Astrocyte (in vitro differentiated cells and primary cell): Measurements from ENCODE around the gene FAM135A. TPM values are rescaled to one million over a fixed set of nuclear protein-coding genes. Genes with fewer than 3 reads are reported as not detected.
A peak's percentile ranks its signal among the peaks of the same experiment; 100 is the strongest.

Source experiments
- DNase-seq: peaks from one replicate; pipeline ENCODE4 v3.0.0-alpha.2; 2010; ENCODE audit warnings: low read depth
- FAIRE-seq: peaks from 2 replicates; lab custom pipeline; 2011; peaks lifted over from hg19 to GRCh38; lab: Jason Lieb, UNC
- H2AFZ ChIP-seq: 2 replicates; pipeline ENCODE4 v1.6.0; 2012; ENCODE audit warnings: low read depth, low read length, inconsistent platforms
- H3K27ac ChIP-seq: 2 replicates; pipeline ENCODE4 v1.5.1; 2011; ENCODE audit warnings: low read depth, low read length, inconsistent platforms
- H3K27me3 ChIP-seq: 2 replicates; pipeline ENCODE4 v1.6.0; 2011; ENCODE audit warnings: low read length, inconsistent platforms; ENCODE audit not compliant: insufficient read depth
- H3K36me3 ChIP-seq: 2 replicates; pipeline ENCODE4 v1.5.1; 2011; ENCODE audit warnings: low read length, inconsistent platforms; ENCODE audit not compliant: insufficient read depth
- H3K4me1 ChIP-seq: 2 replicates; pipeline ENCODE4 v1.5.1; 2011; ENCODE audit warnings: low read length, inconsistent platforms; ENCODE audit not compliant: insufficient read depth
- H3K4me2 ChIP-seq: 2 replicates; pipeline ENCODE4 v1.6.0; 2012; ENCODE audit warnings: low read length, inconsistent platforms
- H3K4me3 ChIP-seq: 2 replicates; pipeline ENCODE4 v1.5.1; 2011; ENCODE audit warnings: low read depth, mild to moderate bottlenecking, low read length, inconsistent platforms; ENCODE audit not compliant: insufficient read depth
- H3K79me2 ChIP-seq: 2 replicates; pipeline ENCODE4 v1.6.0; 2012; ENCODE audit warnings: mild to moderate bottlenecking, low read length, inconsistent platforms; ENCODE audit not compliant: insufficient read depth
- H3K9ac ChIP-seq: 2 replicates; pipeline ENCODE4 v1.6.0; 2012; ENCODE audit warnings: mild to moderate bottlenecking, low read length, inconsistent platforms
- H3K9me3 ChIP-seq: 2 replicates; pipeline ENCODE4 v1.5.1; 2012; ENCODE audit warnings: low read depth, mild to moderate bottlenecking, low read length, inconsistent platforms; ENCODE audit not compliant: insufficient read depth
- H4K20me1 ChIP-seq: 2 replicates; pipeline ENCODE4 v1.6.0; 2012; ENCODE audit warnings: low read length, inconsistent platforms; ENCODE audit not compliant: insufficient read depth
- H3K27ac Mint-ChIP-seq: one replicate; pipeline ENCODE4 v1.8.0; 2021; ENCODE audit warnings: mild to moderate bottlenecking, mixed read lengths; ENCODE audit not compliant: unreplicated experiment
- H3K27me3 Mint-ChIP-seq: one replicate; pipeline ENCODE4 v1.8.0; 2021; ENCODE audit warnings: low read depth, mixed read lengths; ENCODE audit not compliant: unreplicated experiment
- H3K36me3 Mint-ChIP-seq: one replicate; pipeline ENCODE4 v1.8.0; 2021; ENCODE audit warnings: low read depth, mixed read lengths; ENCODE audit not compliant: unreplicated experiment
- H3K4me1 Mint-ChIP-seq: one replicate; pipeline ENCODE4 v1.8.0; 2021; ENCODE audit warnings: low read depth, mixed read lengths; ENCODE audit not compliant: unreplicated experiment
- H3K4me3 Mint-ChIP-seq: one replicate; pipeline ENCODE4 v1.8.0; 2021; ENCODE audit warnings: mild to moderate bottlenecking, moderate library complexity, mixed read lengths; ENCODE audit not compliant: unreplicated experiment
- H3K9me3 Mint-ChIP-seq: one replicate; pipeline ENCODE4 v1.8.0; 2021; ENCODE audit warnings: mild to moderate bottlenecking, mixed read lengths; ENCODE audit not compliant: unreplicated experiment
- EZH2 ChIP-seq: IDR thresholded peaks from 2 replicates; pipeline ENCODE4 v1.6.1; 2012; ENCODE audit warnings: mild to moderate bottlenecking, low read length, inconsistent platforms; ENCODE audit not compliant: insufficient read depth
- total RNA-seq: library from RNA; stranded (reverse); gene quantifications from 2 replicates; pipeline ENCODE4 v1.2.1, GENCODE V29; 2021
- TF ChIP-seq, protein P1 (sequence below): IDR thresholded peaks from 2 replicates; pipeline ENCODE4 v1.5.1; 2011; ENCODE audit warnings: low read depth, mild to moderate bottlenecking, inconsistent platforms, low read length, moderate library complexity; ENCODE audit not compliant: insufficient read depth

Gene FAM135A
- total RNA-seq, 1 donor from 2014 or later, result 10.0 TPM

DNA sequence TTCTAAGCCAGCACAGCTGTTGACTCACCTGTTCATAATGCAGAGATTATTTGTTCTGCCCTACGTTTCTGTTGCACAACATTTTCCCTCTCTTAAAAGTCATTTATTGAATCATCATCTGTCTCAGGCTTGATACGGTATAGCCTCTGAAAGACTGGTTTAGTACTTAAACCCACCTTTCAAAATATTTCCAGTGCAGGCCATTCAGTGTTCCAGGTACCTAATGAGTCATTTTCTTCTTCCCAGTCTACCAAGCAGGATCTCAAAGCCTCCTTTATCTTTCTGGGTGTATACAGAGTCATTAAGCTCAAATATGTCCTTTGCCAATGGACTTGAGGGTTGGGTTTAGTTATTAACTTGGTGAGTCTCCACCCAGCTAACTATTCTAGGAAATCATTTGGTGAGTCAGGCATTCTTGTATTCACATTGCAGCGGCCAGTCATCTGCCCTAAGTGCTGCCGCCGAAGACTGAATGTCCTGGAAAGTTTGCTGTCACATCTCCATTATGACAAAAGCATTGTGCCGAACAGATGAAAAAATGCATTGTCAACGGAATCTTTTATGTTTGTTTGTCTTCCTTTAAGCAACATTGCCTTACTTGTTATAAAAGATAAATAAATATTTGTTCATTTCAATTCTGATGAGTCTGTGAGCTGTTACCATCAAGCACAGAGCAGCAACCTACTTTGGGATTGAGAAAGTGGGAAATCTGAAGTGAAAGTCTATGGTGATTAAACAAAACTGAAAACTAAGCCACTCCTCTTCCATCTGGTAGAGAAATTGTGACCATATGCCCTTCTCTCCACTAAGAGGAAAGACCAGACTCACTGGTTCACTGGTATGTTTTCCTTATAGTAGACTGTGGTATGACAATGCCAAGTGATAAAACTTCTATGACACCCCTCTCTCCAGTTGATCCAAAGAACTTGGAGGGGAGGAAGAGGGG is 14.3 kb upstream of the FAM135A start:
- TF ChIP-seq, protein P1, sequence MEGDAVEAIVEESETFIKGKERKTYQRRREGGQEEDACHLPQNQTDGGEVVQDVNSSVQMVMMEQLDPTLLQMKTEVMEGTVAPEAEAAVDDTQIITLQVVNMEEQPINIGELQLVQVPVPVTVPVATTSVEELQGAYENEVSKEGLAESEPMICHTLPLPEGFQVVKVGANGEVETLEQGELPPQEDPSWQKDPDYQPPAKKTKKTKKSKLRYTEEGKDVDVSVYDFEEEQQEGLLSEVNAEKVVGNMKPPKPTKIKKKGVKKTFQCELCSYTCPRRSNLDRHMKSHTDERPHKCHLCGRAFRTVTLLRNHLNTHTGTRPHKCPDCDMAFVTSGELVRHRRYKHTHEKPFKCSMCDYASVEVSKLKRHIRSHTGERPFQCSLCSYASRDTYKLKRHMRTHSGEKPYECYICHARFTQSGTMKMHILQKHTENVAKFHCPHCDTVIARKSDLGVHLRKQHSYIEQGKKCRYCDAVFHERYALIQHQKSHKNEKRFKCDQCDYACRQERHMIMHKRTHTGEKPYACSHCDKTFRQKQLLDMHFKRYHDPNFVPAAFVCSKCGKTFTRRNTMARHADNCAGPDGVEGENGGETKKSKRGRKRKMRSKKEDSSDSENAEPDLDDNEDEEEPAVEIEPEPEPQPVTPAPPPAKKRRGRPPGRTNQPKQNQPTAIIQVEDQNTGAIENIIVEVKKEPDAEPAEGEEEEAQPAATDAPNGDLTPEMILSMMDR, result no peak
- no peak for TF ChIP-seq EZH2
- H3K36me3 Mint-ChIP-seq, result no peaks in the 10 kb centered on the region
- Histone ChIP-seq H4K20me1 (no peaks in the 10 kb centered on the region), H3K4me1 (peaks cover 8% of the 10 kb centered on the region), H2AFZ (peak overlapping the region; percentile 43), H3K4me3 (no peak overlapping the region), H3K9ac (no peak overlapping the region), H3K36me3 (no peaks in the 10 kb centered on the region), H3K79me2 (no peaks in the 10 kb centered on the region), H3K4me2 (peak overlapping the region; percentile 43), H3K9me3 (no peaks in the 10 kb centered on the region), H3K27ac (no peak overlapping the region), H3K27me3 (no peaks in the 10 kb centered on the region)
- H3K4me3 Mint-ChIP-seq, result no peak overlapping the region
- peaks cover 8% of the 10 kb centered on the region for H3K4me1 Mint-ChIP-seq
- H3K27ac Mint-ChIP-seq, result peak overlapping the region; percentile 45
- H3K27me3 Mint-ChIP-seq, result no peaks in the 10 kb centered on the region
- no peaks in the 10 kb centered on the region for H3K9me3 Mint-ChIP-seq
- DNase-seq (peak; percentile 53), FAIRE-seq (peak; percentile 72)

DNA sequence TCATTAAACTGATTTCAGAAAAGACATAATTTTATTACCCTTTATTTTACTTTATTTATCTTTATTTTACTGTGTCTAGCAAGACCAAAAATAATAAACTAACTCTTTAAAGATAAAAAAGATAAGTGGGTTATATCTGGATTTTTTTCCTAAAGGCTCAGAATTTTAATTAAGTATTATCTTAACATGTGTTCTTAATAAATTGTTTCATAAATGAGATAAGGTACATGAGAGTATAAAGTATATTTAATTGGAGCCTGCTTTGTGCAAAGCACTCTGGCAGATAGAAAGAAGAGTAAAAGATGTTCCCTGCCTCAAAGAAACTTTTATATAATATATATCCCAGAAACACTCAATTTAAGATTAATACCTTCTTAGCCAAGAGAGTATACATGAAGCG is 8.7 kb upstream of the FAM135A start:
- Histone ChIP-seq H3K79me2 (no peaks in the 10 kb centered on the region), H4K20me1 (no peaks in the 10 kb centered on the region), H3K27ac (no peak overlapping the region), H2AFZ (no peak overlapping the region), H3K9ac (no peak overlapping the region), H3K27me3 (no peaks in the 10 kb centered on the region), H3K9me3 (no peaks in the 10 kb centered on the region), H3K4me2 (no peak overlapping the region), H3K36me3 (no peaks in the 10 kb centered on the region), H3K4me1 (no peaks in the 10 kb centered on the region), H3K4me3 (no peak overlapping the region)
- no peaks in the 10 kb centered on the region for H3K4me1 Mint-ChIP-seq
- H3K9me3 Mint-ChIP-seq, result no peaks in the 10 kb centered on the region
- peaks cover 8% of the 10 kb centered on the region for H3K27me3 Mint-ChIP-seq
- H3K27ac Mint-ChIP-seq, result no peak overlapping the region
- H3K4me3 Mint-ChIP-seq, result no peak overlapping the region
- H3K36me3 Mint-ChIP-seq, result no peaks in the 10 kb centered on the region
- no peak for DNase-seq
- no peak for FAIRE-seq
- TF ChIP-seq EZH2, result no peak
- TF ChIP-seq, protein P1, result no peak

DNA sequence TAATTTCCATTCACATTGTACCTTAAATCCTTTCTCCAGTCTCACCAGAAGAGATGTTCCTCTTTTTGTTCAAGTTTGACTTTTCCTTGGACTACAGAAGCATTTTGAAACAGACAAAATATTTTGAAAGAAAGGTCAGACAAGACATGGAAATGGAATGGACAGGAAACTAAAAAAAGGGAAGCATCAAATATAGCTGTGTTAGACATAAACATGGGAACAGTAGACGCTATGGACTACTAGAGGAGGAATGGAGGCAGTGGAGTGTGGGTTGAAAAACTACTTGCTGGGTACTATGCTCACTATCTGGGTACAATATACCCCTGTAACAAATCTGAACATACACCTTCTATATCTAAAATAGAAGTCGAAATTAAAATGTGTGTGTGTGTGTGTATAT is 4.1 kb upstream of the FAM135A start:
- Histone ChIP-seq H3K36me3 (no peaks in the 10 kb centered on the region), H4K20me1 (no peaks in the 10 kb centered on the region), H3K27ac (no peak overlapping the region), H3K4me2 (no peak overlapping the region), H3K4me1 (no peaks in the 10 kb centered on the region), H3K9me3 (no peaks in the 10 kb centered on the region), H3K4me3 (no peak overlapping the region), H2AFZ (no peak overlapping the region), H3K27me3 (no peaks in the 10 kb centered on the region), H3K9ac (no peak overlapping the region), H3K79me2 (no peaks in the 10 kb centered on the region)
- no peaks in the 10 kb centered on the region for H3K36me3 Mint-ChIP-seq
- no peak overlapping the region for H3K27ac Mint-ChIP-seq
- no peak for DNase-seq
- H3K4me1 Mint-ChIP-seq, result peaks cover 1% of the 10 kb centered on the region
- H3K27me3 Mint-ChIP-seq, result peaks cover 8% of the 10 kb centered on the region
- FAIRE-seq, result no peak
- H3K9me3 Mint-ChIP-seq, result no peaks in the 10 kb centered on the region
- H3K4me3 Mint-ChIP-seq, result no peak overlapping the region
- TF ChIP-seq EZH2, result no peak
- TF ChIP-seq, protein P1, result no peak
